HG03575 (cell line): ENCODE results near the gene USP32.
"Not testable (repeated sequence)": the region's sequence is repeated elsewhere in the genome, so short reads cannot be mapped to it uniquely, and the experiment has no call there.

Experiments
- ATAC-seq: cut with Tn5 transposase; IDR thresholded peaks from one replicate; pipeline ENCODE4 v1.9.1; 2021; ENCODE audit not compliant: unreplicated experiment, insufficient number of reproducible peaks, low FRiP score; ENCODE audit errors: extremely low read depth

The USP32 gene

DNA sequence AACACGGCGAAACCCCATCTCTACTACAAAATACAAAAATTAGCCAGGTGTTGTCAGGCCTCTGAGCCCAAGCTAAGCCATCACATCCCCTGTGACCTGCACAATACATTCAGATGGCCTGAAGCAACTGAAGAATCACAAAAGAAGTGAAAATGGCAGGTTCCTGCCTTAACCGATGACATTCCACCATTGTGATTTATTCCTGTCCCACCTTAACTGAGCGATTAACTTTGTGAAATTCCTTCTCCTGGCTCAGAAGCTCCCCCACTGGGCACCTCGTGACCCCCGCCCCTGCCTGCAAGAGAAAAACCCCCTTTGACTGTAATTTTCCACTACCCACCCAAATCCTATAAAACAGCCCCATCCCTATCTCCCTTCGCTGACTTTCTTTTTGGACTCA is 7.0 kb downstream of the USP32 start:
- ATAC-seq: not testable (repeated sequence)

DNA sequence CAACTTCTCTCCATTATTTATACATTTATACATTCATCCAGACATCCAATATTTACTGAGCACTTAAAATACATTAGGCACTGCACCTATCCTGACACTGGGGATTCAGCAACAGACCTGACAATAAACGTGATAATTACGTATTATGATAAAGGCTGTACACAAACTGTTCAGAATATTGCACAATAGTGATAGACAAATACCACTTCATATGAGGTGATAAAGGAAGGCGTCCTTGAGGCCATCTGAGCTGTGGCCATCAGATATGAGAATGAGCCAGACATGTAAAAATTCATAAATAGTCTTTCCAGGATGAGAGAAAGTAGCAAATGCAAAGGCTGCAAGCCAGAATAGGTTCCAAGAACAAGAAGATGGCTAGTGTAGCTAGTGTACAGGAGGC is 8.6 kb downstream of the USP32 start:
- no peak for ATAC-seq

DNA sequence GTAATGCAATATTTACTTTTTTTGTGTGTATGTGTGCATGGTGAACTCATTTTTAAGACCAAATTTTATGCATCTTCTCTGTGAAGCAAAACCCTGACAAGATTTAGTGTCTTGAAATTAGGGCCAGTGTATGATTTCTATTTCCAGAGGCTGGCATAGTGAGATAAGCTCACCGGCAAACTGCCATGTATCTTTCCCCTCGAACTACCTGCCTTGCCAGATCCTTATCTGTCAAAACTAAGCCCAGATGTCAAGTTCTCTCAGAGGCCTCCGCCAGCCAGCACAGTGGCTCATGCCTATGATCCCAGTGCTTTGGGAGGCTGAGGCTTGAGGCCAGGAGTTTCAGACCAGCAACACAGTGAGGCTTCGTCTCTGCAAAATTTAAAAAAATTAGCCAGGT is 10.0 kb downstream of the USP32 start:
- ATAC-seq: no peak

DNA sequence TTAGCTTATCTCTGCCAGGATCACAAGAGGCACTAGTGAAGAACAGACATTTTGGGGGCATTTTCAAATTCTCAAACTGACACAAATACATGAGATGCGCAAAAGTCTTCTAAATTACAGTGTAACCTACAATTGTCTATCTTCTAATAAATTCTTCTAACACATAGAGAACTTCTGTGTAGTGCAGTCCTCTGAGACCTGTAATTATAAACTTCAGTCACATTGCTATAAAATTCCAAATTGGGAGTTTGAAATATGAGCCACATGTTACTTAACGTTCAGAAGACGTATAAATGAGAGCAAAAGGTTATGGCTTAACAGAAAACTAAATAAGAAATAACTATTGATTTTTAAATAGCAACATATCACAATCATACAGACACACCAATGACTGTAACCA is 12.5 kb downstream of the USP32 start:
- not testable (repeated sequence) for ATAC-seq

DNA sequence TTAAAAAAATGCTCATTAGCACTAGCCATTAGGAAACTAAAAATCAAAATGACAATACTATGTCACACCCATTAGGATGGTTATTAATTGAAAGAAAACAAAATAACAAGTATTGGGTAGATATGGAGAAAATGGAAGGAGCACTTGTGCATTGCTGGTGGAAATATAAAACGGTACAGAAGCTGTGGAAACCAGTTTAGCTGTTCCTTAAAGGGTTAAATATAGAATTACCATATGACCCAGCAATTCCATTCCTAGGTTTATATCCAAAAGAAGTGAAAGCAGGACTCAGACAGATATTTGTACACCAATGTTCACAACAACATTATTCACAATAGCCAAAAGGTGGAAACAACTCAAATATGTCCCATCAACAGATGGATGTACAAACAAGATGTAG is 13.7 kb downstream of the USP32 start:
- ATAC-seq: not testable (repeated sequence)

DNA sequence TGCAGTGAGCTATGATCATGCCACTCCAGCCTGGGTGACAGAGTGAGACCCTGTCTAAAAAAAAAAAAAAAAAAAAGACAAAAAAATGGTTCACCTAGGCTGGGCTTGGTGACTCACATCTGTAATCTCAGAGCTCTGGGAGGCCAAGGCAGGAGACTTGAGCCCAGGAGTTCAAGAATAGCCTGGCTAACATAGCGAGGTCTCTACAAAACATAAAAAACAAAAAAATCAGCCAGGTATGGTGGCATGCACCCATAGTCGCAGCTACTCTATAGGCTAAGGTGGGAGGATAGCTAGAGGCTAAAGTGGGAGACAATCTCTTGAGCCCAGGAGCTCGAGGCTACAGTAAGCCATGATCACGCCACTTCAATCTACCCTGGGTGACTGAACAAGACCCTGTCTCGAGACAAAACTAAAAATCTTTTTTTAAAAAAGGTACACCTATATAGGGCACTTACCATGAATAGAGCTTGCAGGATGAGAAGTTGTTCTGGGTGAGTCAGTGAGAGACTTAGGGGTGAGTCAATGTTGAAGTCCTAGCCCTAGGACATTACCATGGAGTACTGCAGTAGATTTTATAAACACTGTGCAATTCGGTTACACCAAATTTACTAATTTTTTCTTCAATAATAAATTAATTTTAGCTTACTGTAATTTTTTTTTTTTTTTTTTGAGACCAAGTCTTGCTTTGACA is 19.0 kb downstream of the USP32 start:
- no peak for ATAC-seq

DNA sequence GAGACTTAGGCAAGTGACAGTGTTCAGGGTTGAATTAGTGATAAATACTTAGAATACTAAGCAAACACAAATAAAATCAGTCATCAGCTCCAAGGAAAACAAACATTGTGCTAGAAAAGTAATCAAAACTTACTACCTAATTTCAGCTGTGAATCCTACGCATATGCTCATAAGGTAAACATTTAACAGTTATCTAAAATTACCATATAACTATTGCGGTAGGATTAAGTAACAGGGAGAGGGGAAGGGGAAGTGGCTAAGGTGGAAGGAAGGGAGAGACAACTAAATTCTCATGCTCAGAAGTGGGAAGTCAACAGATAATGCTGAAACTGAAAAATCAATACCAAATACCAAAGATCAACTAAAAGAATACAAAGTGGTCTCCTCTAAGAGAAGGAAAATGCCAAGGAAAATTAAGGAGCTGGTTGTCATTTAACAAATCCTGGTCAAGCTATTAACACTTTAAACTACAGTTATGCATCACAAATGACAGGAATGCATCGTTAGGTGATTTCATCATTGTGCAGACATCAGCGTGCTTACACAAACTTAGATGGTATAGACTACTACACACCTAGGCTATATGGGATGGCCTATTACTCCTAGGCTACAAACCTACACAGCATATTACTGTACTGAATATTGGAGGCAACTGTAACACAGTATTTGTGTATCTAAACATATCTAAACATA is 20.0 kb downstream of the USP32 start:
- no peak for ATAC-seq

DNA sequence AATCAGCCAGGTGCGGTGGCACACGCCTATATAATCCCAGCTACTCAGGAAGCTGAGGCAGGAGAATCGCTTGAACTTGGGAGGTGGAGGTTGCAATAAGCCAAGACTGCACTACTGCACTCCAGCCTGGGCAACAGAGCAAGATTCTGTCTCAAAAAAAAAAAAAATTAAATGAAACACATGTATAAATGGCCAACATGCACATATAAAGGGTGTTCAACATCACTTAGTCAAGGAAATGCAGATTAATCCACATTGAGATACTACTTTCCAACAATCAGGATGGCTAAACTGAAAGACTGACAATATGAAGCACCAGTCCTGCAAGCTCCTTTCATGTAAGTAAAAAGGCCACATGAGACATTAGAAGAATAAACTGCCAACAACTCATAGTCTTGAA is 20.5 kb downstream of the USP32 start:
- ATAC-seq: no peak

DNA sequence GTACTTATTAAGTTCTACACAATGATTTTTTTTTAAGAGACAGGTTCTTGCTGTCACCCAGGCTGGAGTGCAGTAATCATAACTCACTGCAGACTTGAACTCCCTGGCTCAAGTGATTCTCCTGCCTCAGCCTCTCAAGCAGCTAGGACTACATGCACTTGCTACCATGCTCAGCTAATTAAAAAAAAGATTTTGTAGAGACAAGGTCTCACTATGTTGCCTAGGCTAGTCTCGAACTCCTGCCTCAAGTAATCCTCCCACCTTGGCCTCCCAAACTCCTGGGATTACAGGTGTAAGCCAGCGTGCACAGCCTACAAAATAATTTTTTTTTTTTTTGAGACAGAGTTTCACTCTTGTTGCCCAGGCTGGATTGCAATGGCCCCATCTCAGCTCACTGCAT is 22.2 kb downstream of the USP32 start:
- ATAC-seq: no peak

DNA sequence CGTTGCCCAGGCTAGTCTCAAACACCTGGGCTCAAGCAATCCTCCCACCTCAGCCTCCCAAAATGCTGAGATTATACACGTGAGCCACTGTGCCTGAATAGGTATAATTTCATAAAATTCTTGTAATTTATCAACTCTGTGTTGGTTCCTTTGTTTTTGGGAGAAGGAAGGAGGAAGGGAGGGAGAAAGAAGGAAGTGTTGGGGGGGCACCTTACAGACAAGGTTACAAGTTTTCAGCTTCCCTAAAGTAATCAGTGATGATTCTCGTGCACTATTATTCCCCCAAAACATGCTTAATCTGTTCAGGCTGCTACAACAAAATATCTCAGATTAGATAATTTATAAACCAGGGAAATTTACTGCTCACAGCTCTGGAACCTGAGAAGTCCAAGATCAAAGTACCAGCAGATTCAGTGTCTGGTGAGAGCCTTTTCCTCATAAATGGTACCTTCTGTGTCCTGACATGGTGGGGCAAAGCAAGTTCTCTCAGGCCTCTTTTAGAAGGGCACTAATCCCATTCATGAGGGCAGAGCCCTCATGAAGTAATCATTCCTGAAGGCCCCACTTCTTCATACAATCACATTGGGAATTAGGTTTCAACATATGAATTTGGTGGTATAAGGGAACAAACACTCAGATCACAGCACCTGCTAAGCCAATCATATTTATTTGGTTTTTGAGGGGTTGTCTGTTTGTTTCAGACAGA is 28.1 kb downstream of the USP32 start:
- ATAC-seq: no peak

DNA sequence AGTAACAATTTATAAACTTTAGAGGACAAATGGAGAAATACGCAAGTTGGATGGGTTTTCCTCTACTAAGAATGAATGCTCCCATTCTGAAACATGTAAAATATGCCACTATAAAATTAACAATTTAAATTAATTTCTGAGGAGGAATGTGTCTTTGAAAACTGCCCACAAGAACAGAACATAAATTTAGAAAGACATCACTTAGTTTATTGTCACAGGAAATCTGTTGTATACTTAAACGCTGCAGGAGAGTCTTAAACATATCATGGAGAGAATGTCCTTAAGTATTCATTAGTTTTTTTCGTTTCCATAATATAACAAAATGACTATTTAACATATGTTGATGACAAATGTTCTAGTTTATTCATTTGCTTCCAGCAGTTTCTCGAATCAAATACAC is 29.6 kb downstream of the USP32 start:
- no peak for ATAC-seq

DNA sequence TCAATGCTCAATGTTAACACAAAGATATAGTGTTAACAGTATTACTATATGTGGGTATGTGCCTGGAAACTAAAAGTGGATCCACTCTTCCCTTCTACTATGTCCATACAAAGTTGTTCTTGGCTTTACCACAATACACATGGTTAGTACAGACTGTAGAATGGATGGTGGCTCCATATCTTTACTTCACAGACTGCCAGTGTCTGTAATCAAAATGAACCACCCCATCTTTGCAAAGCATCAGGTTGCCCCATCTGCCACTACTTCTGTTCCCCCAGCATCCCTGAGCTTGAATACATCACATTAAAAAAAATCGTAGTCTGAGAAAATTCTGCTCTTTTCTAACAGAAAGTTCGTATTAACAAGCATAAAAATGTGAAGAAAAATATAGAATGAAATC is 30.0 kb downstream of the USP32 start:
- no peak for ATAC-seq

DNA sequence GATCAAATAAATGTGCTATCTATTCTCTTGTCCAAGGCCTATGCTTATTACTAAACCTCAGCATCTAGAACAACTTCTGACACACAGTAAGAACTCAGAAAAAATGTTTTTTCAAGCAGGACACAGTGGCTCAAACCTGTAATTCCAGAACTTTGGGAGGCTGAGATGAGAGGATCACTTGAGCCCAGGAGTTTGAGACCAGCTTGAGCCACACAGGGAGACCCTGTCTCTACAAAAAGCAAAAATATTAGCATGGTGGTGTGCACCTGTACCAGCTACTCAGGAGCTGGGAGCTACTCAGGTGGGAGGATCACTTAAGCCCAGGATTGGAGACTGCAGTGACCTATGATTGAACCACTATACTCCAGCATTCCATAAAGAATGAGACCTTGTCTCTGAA is 32.5 kb downstream of the USP32 start:
- ATAC-seq: no peak

DNA sequence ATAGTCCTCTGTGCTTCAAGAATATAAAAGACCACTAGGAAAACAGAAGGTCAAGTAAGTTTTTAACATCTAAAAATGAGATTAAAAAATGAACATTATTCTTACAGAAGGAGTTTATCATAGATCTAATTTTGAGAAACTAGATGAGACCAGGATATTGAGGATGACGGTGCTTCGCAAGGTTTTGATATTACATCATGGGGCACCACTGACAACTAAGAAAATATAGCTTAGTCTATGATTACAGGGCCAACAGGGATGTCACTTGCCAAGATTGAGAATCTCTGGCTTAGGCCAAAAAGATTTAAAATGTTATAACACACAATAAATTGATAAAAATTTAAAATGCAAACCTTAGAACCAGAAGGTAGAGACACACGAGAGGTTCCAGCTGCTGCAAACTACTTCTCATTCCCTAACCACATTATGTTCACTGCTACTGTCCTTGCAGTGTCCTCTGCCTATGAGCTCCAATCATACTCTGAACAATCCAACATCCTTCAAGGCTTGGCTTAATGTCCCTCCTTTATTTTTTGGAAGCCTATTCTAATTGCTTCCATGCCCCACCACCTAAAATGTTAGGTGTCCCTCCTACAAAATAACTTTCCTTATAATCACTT is 33.2 kb downstream of the USP32 start:
- ATAC-seq: no peak

DNA sequence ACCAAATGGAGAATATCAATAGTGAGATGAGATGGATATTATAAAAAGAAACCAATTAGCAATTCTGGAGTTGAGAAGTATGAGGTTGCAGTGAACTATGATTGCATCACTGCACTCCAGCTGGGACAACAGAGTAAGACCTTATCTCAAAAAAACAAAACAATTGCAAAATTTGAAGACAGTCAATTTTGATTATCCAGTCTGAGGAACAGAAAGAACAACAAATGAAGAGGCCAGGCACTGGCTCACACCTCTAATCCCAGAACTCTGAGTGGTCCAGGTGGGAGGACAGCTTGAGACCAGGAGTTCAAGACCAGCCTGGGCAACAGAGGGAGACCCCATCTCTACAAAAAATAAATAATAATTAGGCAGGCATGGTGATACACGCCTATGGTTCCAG is 35.0 kb downstream of the USP32 start:
- no peak for ATAC-seq

DNA sequence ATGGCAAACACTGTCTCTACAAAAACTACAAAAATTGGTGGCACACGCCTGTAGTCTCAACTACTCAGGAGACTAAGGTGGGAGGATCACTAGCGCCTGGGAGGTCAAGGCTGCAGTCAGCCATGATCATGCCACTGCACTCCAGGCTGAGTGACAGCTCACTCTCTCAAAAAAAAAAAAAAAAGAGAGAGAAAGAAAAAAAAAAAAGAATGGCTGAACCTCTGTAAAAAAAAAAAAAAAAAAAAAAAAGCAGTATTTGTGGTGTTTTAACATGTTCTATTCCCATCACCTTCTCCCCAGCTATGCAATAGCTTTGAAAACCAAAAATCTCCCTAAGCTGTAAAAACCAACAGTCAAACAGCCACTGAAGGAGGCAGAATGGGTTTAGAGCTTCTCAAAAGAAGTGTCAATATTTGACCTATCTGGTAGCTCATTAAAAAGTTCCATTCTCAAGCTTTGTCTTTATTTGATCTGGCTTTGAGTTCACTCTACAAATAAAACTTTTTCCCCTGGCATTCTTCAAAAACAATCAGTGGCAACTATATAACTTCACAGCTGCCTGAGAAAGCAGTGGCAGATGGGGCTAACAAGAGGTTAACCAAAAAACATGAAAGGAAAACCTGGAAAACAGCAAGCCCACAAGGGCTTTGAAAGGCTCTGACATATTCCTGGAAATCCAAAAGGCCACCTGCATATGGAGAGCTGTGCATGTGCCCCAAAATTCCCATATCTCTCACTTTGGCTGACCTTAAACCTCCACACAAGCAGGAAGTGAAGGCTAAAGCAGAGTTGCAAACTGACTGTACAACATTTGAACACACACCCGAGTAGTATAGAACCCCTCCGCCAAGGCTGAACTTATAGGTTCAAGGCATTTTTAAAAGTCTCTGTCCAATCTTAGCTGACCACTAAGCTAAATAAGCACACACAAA is 36.0 kb downstream of the USP32 start:
- no peak for ATAC-seq

DNA sequence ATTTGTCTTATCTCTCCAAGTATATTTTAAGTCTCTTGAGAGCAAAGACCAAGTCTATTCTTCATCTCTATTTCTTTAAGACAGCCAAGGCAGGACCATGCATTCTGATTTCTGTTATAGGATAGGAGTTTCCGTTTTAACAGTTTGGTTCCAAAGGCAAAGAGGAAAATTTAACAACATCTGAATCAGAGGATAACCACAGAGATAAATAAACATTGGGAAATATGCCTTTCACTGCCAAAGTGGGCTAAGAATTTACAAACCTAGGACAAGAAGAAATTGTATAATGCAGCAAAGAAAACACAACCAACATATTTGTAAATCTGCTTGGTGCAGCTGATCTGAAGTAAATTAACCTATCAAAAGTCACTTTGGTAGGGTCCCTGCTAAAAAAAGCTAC is 37.7 kb downstream of the USP32 start:
- ATAC-seq: no peak

DNA sequence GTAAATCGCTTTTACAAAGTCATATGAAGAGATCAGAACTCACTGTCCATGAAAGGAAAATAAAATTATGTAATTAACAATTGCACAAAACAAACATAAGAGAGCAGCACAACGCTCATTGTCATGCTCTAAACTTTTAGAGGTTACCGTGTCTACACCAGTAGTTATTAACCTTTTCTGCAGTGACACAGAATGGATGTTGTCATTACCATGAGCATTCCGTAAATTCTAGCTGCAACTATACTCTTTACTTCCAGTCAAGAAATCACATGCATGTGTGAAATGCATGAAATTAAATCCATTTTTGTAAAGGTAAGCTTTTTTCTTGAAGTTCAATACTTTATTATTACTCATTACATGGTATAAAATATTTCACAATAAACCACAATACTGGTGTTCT is 38.2 kb downstream of the USP32 start:
- no peak for ATAC-seq

DNA sequence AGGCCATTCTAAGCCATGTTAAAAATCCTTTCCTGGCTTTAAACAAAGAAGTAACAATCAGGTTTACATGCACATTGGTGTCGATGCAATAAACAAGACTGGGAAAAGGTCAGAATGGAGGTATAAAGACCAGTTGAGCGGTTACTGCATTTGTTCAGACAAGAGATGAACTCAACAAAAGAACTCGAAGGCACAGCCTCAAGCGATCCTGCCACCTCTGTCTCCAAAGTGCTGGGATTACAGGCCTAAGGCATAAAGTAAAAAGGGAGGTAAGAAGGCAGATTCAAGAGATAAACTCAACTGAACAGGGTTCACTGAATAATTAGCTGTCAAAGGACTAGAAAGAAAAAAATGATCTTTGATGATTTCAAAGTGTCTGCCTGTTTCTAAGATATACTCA is 39.4 kb downstream of the USP32 start:
- no peak for ATAC-seq
